ENCODE measurements around the gene PBX2.
A peak's percentile ranks its signal among the peaks of the same experiment; 100 is the strongest.

PBX2 gene

DNA sequence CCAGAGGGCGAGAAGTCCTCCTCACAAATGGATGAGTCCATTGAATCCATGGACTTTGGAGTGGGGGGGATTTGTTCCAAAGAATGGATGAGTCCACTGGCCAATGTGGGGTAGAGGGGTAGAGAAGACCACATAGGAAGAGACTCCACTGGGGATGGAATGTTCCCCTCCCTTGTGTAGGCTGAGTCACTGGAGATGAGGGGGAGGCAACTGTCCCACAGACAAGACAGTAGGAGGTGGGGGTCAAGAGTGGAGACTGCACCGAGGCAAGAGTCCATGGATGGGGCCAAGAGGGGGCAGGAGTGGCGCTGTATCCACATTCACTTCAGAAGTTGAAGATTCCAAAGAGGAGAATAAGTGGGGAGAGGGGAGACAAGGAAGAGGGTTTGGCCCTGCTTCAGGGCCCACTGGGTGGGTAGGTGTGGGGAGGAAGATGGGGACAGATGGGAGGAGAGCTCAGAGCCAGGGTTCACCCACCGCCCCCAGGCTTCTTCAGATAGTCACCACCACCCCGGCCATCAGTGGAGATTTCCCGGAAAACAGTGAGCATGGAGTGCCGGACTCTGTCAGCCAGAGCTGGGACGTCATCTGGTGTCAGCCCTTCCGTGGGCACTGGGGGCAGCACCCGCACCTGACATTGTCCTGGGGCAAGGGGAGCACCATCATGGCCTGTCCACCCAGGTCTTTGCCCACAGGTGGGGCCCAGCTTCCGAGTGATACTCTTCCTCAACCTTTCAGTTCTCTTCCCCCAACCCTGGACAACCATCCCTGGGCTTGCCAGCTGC, 21.0 kb downstream of the PBX2 start:
- peak; percentile 42 for DNase-seq

DNA sequence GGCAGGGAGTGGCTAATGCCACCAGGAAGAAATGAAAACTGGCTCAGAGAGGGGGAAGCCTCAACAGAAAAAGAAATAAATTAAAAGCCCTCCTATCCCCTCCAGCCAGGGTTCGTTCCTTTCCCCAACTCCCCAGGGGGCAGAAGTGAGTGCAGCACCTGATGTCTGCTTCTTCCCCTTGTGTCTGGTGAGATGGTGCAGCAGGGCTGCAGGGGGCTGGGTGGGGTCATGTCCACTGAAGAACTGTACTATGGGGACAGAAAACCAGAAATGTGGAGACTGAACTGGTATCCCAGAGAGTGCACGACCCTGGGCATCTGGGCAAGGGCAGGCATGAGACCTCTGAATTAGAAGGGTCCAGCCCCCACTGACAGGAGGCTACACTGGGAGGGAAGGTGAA, 21.7 kb downstream of the PBX2 start:
- no peak for DNase-seq

DNA sequence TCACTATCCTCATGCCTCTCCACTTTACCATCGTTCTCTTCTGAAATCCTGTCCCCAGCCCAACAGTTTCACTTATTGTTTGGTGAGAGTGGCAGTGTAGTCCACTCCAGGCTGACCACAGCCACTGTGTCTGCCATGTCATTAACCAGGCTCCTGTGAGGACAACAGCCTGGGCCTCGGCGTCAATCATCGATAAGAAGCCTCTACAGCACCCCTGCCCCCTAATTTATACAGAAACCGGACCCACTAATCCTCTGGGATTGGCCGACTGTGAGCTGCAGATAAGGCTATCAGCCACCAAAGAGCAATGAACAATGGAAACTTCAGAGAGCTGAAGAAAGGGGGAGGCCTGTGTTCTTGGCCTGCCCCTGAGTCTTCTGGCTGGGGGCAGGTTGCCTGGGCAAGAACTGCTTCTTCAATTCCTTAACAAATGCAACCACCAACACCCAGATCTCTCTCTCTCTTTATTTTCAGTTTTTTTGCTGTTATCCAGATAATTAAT, 22.2 kb downstream of the PBX2 start:
- no peak for DNase-seq

DNA sequence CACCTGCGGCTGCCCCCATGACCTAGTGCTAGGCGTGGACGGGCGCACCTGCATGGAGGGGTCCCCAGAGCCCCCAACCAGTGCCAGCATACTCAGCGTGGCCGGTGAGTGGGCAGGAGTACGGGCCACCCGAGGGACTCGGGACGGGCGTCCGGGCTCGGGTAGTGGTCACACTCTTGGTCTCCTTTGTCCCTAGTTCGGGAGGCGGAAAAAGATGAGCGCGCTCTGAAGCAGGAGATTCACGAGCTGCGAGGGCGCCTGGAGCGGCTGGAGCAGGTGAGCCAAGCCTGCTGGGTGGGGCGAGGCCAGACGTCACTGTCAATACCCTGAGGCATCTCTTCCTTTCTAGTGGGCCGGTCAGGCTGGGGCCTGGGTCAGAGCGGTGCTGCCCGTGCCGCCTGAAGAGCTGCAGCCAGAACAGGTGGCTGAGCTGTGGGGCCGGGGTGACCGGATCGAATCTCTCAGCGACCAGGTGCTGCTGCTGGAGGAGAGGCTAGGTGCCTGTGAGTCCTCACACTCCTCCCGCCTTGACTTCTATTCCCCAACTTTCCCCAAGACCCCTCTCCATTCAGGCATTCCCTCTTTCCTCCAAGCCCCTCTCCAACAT, 22.7 kb downstream of the PBX2 start:
- DNase-seq, result no peak

DNA sequence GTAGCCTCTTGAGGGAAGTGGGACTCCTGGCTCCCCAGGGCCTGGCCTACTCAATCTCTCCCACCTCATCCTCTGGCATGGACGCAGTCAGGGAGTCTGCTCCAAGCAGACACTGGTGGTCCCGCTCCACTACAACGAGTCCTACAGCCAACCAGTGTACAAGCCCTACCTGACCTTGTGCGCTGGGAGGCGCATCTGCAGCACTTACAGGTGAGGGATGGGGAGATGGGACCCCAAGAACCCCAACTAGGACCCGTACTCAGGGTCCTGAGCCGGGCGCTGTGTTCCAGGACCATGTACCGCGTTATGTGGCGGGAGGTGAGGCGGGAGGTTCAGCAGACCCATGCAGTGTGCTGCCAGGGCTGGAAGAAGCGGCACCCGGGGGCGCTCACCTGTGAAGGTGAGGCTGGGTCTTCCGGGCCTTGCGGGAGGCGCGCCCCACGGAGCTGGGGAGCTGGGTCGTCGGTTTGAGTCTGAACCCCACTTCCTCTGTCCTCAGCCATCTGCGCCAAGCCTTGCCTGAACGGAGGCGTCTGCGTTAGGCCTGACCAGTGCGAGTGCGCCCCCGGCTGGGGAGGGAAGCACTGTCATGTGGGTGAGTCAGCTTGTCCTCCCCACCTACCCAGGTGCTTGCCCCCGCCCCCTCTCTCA, 23.5 kb downstream of the PBX2 start:
- no peak for DNase-seq

DNA sequence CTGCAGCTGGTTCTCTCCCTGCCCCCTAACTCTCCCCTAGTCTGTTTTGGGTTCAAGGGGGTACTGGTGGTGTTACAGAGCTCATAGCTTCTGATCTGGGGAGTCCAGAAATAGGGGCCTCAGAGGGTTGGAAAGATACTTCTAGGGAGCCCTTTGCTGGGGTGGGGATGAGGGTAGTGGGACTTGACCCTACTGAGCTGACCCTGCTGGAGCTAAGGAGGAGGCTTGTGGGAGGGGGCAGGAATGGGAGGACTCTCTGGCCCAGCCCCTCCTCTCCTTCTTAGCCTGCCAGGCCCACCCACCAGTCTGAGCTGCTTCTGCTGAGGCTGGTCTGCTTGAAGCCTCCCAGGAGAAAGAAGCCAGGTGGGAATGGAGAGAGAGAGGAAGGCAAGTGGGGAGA, 25.7 kb downstream of the PBX2 start, which contains the start of gene EGFL8:
TSS of gene EGFL8 (plus strand) at position 301 of the 400 bp plus-strand sequence. CDS start 1,571 bp downstream, outside the sequence.
- DNase-seq, result no peak

DNA sequence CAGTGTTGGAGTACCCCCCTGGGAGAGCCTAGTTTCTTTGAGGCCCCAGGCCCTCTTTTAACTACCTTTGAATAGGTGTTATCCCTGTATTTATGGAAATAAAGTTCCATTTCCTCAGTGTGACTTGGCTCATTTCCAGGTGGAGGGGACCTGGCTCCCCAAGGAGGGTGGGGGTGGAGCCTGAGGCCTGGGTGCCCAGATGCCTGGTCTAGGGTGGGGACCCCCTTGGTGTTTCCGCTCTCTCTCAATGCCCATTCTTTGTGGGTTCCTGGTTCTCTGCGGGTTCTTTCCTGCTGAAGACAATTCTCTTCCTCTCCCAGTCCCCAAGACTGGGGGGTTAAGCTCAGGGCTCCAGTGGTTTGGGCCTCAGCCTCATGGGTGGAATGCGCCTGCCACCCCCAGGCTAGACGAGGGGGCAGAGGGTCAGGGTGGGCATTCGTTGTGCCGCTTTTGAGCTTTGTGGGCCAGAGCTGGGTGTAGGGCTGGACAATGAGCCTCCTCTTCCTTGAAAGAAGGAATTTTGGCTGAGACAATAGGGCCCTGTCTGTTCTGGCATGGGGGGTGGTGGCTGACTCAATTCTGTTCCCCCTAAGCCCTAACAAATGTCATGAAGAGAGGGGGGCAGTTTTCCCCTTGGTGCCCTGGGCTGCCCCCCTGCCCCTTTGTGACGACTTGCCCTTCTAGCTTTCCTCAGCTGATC, 26.3 kb downstream of the PBX2 start:
- no peak for DNase-seq

DNA sequence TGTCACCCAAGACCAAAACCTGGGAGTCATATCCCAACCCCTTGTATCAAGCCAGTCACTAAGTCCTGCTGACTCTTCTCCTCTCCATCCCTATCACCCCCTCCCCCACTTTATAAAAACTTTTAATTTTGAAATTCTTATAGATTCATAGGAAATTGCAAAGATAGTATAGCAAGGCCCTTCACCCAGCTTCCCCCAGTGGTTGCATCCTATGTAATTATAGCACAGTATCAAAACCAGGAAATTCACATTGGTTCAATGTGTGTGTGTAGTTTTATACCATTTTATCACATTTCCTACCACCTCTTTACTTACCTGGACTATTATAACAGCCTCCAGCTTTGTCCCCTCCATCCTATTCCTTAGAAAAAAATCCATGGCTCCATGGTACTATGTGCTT, 31.9 kb downstream of the PBX2 start:
- DNase-seq, result no peak

DNA sequence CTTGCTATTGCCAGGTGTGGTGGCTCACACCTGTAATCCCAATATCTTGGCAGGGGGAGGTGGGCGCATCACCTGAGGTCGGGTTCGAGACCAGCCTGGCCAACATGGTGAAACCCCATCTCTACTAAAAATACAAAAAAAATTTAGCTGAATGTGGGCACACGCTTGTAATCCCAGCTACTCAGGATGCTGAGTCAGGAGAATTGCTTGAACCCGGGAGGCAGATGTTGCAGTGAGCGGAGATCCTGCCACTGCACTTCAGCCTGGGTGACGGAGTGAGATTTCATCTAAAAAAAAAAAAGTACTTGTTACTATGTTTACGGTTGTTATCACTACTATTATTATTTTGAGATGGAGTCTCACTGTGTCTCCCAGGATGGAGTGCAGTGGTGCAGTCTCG, 33.1 kb downstream of the PBX2 start:
- DNase-seq, result no peak

DNA sequence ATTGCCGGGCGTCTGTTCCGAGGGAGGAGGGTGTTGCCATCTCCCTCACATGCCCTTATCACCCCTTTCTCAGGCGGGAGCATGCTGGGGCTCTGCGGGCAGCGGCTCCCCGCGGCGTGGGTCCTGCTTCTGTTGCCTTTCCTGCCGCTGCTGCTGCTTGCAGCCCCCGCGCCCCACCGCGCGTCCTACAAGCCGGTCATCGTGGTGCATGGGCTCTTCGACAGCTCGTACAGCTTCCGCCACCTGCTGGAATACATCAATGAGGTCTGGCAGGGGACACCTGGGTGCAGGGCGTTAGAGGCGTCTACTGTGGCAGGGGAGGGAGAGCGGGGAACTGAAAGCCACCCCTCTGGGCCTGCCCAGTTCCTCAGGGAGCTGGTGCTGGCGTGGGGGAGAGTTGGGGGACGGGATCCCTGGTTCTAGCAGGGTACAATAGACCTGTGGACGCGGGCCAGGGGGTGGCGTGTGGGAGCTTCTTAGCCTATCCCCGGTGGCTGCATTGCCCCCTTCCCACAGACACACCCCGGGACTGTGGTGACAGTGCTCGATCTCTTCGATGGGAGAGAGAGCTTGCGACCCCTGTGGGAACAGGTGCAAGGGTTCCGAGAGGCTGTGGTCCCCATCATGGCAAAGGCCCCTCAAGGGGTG, 35.4 kb downstream of the PBX2 start:
- DNase-seq, result peak; percentile 67

DNA sequence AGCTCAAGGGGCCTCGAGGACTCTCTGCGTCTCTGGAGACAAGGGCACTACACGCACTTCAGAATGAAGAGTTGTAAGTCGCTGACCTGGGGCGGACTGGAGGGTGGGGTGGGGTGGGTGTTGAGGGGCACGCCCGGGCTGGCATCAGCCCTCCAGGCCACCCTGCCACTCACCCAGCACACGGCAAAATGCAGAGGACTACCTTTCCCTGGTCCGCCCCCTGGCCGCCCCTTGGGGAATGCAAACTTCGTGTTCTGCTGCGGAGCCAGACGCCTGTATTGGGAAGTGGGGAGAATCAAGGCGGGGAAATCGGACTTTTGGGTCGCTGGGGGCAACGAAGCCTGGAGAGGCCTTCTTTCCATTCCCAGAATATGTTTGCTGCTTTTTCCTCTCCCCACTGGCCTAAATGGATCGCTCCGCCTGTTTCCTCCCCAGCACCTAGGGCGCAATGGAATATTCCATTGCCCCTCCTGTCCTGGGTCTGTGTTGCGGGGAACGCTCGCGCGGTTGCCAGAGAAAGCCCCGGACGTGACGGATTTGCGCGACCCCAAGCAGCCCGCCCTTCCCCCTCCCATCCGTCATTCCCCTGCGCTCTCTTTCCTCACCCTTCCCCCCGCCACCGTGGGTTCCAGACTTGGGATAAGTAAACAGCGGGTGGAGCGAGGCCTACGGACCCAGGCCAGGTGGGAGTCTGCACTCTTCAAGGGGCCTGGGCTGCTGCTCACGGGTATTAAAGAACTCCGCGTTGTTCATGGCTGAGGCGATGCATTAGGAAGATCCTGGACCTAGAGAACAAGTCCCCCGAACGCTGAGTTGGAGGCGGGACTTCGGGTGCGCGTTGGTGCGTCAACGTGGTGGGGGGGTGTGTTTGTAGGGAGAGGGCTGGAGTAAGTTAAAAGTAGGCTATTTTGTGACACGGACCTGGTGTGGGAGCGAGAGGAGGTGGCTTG, 36.2 kb downstream of the PBX2 start, which contains the start of gene PPT2:
TSS of gene PPT2 (plus strand) at position 578 of the 950 bp plus-strand sequence. CDS start 454 bp downstream, outside the sequence.
- peak; percentile 91 for DNase-seq

DNA sequence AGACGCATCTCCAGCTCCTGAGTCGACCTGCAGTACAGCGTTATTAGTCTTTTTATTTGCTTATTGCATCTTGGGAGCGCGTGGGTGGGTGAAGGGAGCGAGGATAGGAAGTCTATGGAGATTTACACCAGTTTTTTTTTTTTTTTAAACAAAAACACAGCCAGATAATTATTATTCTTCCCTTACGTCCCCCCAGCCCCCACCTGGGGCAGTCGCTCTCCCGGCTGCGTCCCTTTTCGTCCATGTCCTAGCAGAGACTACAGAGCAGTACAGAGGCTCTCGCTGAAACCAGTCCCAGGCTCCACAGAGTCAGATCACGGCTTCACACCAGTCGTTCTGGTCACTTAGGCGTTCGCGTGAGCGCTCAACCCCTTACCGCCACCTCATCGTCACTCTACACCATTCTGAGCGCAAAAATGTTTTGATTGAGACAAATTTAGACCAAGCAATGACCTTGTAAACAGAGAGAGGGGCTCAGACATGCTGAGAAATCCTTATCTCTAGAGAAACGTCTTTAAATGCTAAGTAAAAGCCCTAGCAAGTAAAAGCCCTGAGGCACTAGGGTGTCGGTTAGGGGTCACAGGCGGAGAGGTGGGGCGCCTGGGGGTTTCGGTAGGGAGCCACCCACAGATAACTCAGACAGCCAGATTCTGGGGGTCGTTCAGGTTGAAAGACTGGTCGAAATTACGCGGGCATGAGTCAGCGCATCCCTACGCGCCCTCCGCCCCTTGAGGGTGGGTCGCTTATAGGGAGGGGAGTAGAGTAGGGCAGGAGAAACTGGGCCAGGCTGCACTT, 37.0 kb downstream of the PBX2 start:
- DNase-seq, result peak; percentile 60

DNA sequence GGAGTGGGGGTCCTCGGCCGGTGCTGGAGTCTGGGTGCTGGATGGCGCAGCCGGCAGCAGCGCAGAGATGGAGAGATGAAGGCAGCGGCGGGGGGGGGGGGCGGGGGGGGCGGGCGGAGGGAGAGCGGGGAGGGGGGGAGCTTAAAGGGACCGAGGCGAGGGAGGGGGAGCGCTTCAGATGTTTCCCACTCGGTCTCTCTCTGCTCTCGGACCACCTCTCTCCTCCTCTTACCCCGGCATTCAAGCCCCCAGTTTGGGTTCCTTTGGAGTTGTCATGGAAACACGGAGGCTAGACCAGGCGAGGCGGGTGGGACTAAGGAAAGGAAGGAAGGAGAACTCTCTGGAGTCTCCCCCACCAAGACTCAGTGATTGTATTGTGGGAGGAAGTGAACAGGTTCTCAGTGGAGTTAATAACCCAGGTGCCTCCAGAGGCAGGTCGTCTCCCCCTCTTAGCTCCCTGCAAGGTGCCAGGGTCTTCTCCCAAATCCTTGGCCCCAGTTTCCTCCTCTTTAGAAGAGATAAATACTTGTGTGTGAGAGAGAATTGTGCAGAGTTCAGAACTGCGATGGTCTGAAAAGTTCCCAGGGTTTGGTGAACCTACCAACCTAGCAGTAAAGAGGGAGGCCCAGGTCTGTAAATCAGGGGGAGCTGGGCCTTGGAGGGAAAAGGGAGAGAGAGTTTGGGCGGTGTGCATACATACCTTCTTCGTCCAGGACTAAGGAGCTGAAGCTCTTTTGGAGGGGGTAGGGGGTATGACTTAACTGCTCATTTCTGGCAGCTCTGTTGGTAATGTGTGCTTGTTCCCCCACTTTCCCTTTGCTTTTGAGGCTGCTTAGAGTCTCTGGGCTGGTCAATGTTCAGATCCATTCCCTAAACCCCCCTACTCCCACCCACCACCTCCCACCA, 37.9 kb downstream of the PBX2 start, which contains the start of gene PRRT1:
TSS of gene PRRT1 (minus strand) at position 77 of the 906 bp plus-strand sequence. CDS start 112 bp downstream, outside the sequence.
- no peak for DNase-seq

DNA sequence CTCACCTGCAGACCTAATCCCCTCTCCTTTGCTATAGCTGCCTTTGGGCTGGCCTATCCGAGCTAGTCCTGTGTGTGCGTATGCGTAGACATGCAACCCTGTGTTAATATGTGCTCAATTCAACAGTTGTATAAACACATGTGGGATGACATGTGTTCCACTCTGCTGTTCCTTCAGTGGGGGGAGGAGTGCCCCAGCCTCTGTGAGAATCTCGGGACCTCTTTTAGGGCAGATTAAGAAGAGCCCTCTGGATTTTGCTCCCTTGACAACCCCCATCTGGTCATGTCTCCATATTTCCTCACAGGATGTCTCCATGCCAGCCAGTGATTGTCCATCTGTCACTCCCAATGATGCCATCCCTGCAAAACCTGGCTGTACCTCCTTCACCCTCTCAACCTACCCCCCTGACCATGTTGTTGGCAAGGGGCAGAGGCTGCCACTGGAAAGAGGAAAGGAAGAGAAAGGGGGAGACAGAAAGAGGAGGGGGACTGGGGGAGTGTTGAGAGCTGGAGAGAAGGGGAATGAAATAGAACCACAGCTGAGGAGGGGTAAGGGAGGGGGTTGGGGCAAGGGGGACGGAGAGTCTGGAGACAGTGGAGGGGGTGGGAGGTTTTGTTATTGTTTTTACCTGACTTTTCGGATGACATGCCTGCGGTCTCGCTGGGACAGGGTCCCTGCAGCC, 38.7 kb downstream of the PBX2 start:
- no peak for DNase-seq

DNA sequence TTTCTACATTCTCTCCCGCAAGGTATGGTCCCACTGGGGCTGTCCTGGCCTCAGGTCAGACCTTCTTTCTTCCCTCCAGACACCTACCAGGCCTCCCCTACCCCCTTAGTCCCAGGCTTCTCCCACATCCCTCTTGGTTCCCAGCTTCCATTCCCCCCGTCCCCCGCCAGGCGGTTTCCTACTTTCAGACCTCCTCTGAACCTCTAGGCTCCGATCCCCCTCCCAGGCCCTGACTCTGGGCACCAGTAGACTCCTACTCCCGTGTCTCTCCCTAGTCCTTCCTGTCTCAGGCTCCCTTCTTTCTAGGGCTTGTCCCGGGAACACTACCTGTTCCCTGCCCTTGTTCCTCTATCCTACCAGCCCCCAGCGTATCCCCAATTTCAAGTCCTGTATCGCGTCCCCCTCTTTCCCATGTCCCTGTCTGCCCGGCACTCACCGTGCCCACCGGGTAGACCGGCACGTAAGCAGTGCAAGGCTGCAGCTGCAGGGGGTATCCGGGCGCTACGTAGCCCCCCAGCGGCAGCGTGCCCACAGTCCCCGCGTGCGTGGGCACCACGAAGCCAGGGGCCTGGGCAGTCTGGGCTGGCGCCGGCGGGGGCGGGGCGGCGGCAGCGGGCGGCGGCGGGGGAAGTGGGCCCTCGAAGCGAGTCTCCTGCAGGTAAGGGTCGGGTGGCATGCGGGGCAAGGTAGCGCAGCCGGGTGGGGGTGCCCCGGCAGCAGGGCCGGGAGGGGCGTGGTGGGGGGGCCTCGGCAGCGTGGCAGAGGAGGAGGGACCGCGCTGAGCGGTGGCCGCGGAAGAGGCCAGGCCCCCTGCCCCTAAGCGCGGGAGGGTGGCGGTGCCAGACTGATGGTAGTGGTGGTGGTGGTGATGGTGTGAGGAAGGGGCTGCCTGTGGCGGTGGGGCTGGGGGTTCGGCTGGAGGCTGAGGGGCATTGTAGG, 39.8 kb downstream of the PBX2 start:
- no peak for DNase-seq

DNA sequence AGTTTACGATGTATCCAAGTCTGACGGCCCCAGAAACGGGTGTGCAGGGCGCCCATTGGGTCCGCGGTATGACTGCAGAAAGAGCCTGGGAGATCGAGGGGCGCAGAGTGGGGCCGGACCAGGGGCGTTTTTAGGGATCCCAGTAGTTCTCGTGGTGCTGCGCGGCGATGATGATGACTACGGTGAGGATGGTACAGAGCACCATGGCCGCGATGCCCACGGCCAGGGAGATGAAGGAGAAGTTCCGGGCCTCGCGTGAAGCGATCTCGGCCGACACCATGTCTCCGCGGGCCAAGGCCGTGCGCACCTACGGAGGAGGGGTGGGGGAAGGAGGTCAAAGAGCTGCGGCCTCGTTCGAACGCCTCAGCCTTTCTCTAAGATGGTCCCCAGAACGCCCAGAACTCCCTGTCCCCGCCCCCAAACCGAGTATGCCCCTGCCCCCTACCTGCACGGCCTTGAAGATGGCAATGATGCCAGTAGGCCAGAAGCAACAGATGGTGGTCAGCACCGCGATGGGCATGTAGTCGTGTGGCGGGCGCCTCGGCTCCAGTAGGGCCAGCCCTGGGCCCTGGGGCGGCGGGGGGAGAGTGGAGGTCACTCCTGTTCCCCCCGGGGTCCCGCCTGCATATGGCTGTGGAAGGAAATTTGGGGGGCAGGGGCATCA, 40.8 kb downstream of the PBX2 start:
- DNase-seq, result no peak
